Vagina (tissue), 2 donors: ENCODE data around the gene SMYD1. TPM values are rescaled to one million over a fixed set of nuclear protein-coding genes. Genes with fewer than 3 reads are reported as not detected.

Experiments used
- DNase-seq, 2 donors: peaks; one replicate each; pipeline ENCODE4 v3.0.0-alpha.2; 2017; ENCODE audit errors: extremely low spot score in 2 of 2
- H3K27ac ChIP-seq: fragments of 200-600 bp; sonication (generic); one replicate; pipeline ENCODE4 v1.5.1; 2019
- H3K27me3 ChIP-seq: fragments of 200-600 bp; sonication (generic); one replicate; pipeline ENCODE4 v1.5.1; 2019
- H3K36me3 ChIP-seq, 2 donors: fragments of 200-600 bp; sonication (generic); one replicate each; pipeline ENCODE4 v1.5.1; 2017 to 2019
- H3K4me1 ChIP-seq: fragments of 200-600 bp; sonication (generic); one replicate; pipeline ENCODE4 v1.5.1; 2019
- H3K4me3 ChIP-seq, 2 donors: fragments of 200-600 bp; sonication (generic); 1 replicate in 1 of 2; 2 replicates in 1 of 2; pipeline ENCODE4 v1.5.1; 2016 to 2019
- H3K9me3 ChIP-seq: fragments of 200-600 bp; sonication (generic); one replicate; pipeline ENCODE4 v1.5.1; 2019
- POLR2A ChIP-seq, 2 donors: fragments of 450-650 bp; IDR thresholded peaks; one replicate each; pipeline ENCODE4 v1.6.1; 2017; ENCODE audit warnings: antibody characterized with exemption in 2 of 2, mild to moderate bottlenecking in 2 of 2, moderate library complexity in 2 of 2
- POLR2AphosphoS5 ChIP-seq, 2 donors: sonication (generic); formaldehyde crosslinking; IDR thresholded peaks; one replicate each; pipeline ENCODE4 v1.9.0; 2017; ENCODE audit warnings: antibody characterized with exemption in 2 of 2, mild to moderate bottlenecking in 2 of 2, low read depth in 1 of 2; ENCODE audit not compliant: insufficient read depth in 1 of 2
- intact Hi-C: fragments of 100-400 bp; cut with DNase I; formaldehyde crosslinking; loops from one replicate; pipeline ENCODE4 v1.15.1; 2023
- total RNA-seq: library from RNA; depleted of rRNA; stranded (reverse); fragments of >200 nt; gene quantifications from one replicate; pipeline ENCODE4 v1.2.3, GENCODE V29; 2016
- TF ChIP-seq, protein P1 (sequence below), 3 experiments: fragments of 450-650 bp in 2 of 3; fragments of 200-600 bp in 1 of 3; sonication (generic) in 1 of 3; IDR thresholded peaks; one replicate each; pipeline ENCODE4 v1.5.1; 2017 to 2019; ENCODE audit warnings: antibody characterized with exemption in 3 of 3, mild to moderate bottlenecking in 2 of 3, moderate library complexity in 2 of 3

The SMYD1 gene
- total RNA-seq, 1 donor from 2014 or later: not detected

DNA sequence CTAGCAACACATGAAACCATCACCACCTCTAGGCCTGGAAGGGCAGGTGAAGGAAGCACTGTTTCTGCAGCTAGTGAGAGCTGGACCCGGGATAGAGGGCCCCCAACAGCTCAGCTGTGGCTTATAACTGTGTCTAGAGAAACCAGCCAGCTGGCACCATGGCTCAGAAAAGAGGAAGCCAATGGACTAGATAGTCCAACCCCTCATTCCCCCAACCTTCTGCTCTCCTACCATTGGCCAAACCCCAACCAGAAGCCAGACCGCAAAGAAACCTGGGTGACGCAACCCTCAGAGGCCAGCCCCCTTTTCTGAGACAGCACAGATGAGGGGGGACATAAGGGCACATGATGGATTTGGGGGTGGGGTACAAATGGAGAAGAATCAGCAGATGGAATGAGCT, 24.3 kb downstream of the SMYD1 start:
- H3K4me3 ChIP-seq: no peak overlapping the region
- no peaks in the 10 kb centered on the region for H3K9me3 ChIP-seq
- intact Hi-C loops: no loop called here
- H3K27me3 ChIP-seq: no peaks in the 10 kb centered on the region
- TF ChIP-seq POLR2A (IDR thresholded peaks at IDR 0.05): no peak
- TF ChIP-seq, protein P1, sequence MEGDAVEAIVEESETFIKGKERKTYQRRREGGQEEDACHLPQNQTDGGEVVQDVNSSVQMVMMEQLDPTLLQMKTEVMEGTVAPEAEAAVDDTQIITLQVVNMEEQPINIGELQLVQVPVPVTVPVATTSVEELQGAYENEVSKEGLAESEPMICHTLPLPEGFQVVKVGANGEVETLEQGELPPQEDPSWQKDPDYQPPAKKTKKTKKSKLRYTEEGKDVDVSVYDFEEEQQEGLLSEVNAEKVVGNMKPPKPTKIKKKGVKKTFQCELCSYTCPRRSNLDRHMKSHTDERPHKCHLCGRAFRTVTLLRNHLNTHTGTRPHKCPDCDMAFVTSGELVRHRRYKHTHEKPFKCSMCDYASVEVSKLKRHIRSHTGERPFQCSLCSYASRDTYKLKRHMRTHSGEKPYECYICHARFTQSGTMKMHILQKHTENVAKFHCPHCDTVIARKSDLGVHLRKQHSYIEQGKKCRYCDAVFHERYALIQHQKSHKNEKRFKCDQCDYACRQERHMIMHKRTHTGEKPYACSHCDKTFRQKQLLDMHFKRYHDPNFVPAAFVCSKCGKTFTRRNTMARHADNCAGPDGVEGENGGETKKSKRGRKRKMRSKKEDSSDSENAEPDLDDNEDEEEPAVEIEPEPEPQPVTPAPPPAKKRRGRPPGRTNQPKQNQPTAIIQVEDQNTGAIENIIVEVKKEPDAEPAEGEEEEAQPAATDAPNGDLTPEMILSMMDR (IDR thresholded peaks at IDR 0.05): no peak
- no peak for TF ChIP-seq POLR2AphosphoS5 (IDR thresholded peaks at IDR 0.05; ENCODE audit: insufficient read depth in 1 of 2, low read depth in 1 of 2)
- no peak overlapping the region for H3K27ac ChIP-seq
- no peaks in the 10 kb centered on the region for H3K36me3 ChIP-seq
- DNase-seq: no peak
- H3K4me1 ChIP-seq: no peaks in the 10 kb centered on the region

DNA sequence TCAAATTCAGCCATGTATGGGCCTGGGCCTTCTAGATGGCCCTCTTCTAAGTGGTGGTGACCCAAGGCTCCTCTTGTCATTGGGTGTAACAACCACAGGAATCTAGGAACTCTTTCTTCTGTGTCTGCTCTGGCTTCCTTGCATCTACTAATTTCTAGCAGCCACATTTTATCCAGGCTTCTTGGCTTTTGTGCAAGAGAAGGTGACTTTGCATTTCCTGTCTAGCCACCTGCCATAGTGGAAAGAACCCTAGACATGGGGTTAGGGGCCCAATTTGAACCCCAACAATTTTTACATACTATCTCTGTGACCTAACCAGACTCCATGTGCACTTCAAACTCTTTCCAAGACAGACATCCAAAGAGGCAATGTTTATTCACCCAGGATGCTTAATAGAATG, 25.1 kb downstream of the SMYD1 start:
- Histone ChIP-seq H3K36me3 (no peaks in the 10 kb centered on the region), H3K27me3 (no peaks in the 10 kb centered on the region), H3K4me1 (no peaks in the 10 kb centered on the region), H3K9me3 (no peaks in the 10 kb centered on the region), H3K27ac (no peak overlapping the region), H3K4me3 (no peak overlapping the region)
- TF ChIP-seq, protein P1 (IDR thresholded peaks at IDR 0.05): no peak
- TF ChIP-seq POLR2A (IDR thresholded peaks at IDR 0.05) (no peak), POLR2AphosphoS5 (IDR thresholded peaks at IDR 0.05; ENCODE audit: insufficient read depth in 1 of 2, low read depth in 1 of 2) (no peak)
- intact Hi-C loops: no loop called here
- DNase-seq: no peak

DNA sequence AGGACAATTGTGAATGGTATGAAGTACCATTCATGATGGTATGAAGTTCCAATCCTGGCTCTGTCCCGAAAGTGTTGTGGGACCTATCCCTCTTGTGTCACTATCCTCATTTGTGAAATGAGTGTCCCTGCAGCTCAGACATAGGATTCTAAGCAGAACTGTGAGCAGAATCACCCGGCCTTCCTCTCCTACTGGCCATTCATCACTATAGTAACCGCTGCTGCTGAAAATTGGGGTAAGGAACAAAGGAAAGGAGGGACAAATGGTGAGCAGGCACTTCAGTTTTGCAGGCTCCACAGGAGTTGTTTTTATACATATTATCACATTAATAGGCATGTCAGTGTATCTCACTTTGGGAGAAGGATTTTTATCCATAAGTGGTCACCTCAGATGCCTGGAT, 27.4 kb downstream of the SMYD1 start:
- Histone ChIP-seq H3K4me3 (no peak overlapping the region), H3K4me1 (no peaks in the 10 kb centered on the region), H3K36me3 (no peaks in the 10 kb centered on the region), H3K27ac (no peak overlapping the region), H3K27me3 (no peaks in the 10 kb centered on the region), H3K9me3 (no peaks in the 10 kb centered on the region)
- TF ChIP-seq, protein P1 (IDR thresholded peaks at IDR 0.05): no peak
- TF ChIP-seq POLR2A (IDR thresholded peaks at IDR 0.05) (no peak), POLR2AphosphoS5 (IDR thresholded peaks at IDR 0.05; ENCODE audit: insufficient read depth in 1 of 2, low read depth in 1 of 2) (no peak)
- DNase-seq: no peak
- intact Hi-C loops: no loop called here

DNA sequence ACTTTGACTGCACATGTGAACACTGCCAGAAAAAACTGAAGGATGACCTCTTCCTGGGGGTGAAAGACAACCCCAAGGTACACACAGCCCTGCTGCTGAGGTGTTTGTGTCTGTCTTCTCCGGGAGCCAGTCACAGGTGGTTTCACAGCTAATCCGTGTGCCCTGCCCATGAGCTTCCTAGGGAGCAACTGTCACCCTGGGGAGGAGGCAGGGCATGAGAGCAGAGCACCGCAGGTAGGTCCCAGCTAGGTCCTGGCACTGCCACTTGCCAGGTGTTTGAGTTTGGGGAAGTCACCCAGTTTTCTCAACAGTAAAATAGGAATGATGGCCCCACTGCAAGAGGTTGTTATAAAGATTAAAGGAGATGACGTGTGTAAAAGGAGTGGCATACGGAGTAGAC, 29.1 kb downstream of the SMYD1 start:
- H3K4me1 ChIP-seq: no peaks in the 10 kb centered on the region
- TF ChIP-seq, protein P1 (IDR thresholded peaks at IDR 0.05): no peak
- no peaks in the 10 kb centered on the region for H3K27me3 ChIP-seq
- intact Hi-C loops: no loop called here
- H3K36me3 ChIP-seq: no peaks in the 10 kb centered on the region
- no peak overlapping the region for H3K27ac ChIP-seq
- no peak for DNase-seq
- no peaks in the 10 kb centered on the region for H3K9me3 ChIP-seq
- no peak overlapping the region for H3K4me3 ChIP-seq

DNA sequence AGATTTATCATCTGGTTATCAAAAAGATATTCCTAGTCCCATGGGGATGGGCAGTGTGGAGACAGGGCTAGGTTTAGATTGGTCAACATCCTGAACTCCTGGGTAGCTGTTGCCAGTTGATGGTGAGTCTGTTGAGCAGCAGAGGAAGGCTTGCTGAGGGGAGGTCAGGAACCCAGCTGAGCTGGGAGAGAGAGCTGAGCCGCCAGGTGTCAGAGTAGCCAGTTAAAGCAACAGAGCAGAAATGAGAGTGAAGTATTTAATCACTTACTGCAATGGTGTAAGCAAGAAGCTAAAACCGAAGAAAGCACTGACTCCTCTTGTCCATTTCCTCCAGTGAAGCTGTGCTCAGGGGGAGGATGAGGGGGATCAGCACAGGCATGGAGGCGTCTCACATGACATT, 29.6 kb downstream of the SMYD1 start:
- no peak overlapping the region for H3K4me3 ChIP-seq
- no peaks in the 10 kb centered on the region for H3K27me3 ChIP-seq
- H3K9me3 ChIP-seq: no peaks in the 10 kb centered on the region
- H3K36me3 ChIP-seq: no peaks in the 10 kb centered on the region
- TF ChIP-seq, protein P1 (IDR thresholded peaks at IDR 0.05): no peak
- TF ChIP-seq POLR2A (IDR thresholded peaks at IDR 0.05) (no peak), POLR2AphosphoS5 (IDR thresholded peaks at IDR 0.05; ENCODE audit: insufficient read depth in 1 of 2, low read depth in 1 of 2) (no peak)
- H3K4me1 ChIP-seq: no peaks in the 10 kb centered on the region
- no peak for DNase-seq
- intact Hi-C loops: no loop called here
- H3K27ac ChIP-seq: no peak overlapping the region
